ENCODE measurements around the gene PDE11A. TPM values are rescaled to one million over a fixed set of nuclear protein-coding genes. Genes with fewer than 3 reads are reported as not detected.

Gene PDE11A
- total RNA-seq, 1 experiment from 2014 or later: not detected

DNA sequence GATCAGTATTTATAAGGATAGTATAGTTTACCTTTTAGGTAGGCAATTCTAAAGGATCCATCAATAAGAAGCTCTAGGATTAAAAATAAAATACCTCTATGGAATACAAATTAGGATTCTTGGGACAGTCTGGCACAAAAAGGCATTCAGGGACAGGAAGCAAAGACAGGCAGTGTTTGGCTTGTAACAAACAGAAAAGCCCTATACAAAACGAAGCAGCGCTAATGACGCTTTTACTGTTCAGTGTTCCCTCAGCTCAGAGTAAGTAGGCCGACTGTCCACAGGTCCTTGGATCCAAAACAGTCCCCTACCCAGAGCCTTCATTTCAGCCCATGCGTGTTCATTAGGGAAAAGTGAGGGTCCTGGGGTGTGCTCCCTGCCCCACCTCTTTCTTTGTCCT is 443.7 kb downstream of the PDE11A start:
- no peak for DNase-seq (ENCODE audit: unreplicated experiment)
- H3K36me3 Mint-ChIP-seq (ENCODE audit: insufficient read depth, unreplicated experiment): no peaks in the 10 kb centered on the region
- intact Hi-C loops (cut with micrococcal nuclease): no loop called here
- H3K4me1 Mint-ChIP-seq (ENCODE audit: insufficient read depth, unreplicated experiment): no peaks in the 10 kb centered on the region
- H3K4me3 Mint-ChIP-seq (ENCODE audit: unreplicated experiment): no peak overlapping the region
- TF ChIP-seq, protein P1, sequence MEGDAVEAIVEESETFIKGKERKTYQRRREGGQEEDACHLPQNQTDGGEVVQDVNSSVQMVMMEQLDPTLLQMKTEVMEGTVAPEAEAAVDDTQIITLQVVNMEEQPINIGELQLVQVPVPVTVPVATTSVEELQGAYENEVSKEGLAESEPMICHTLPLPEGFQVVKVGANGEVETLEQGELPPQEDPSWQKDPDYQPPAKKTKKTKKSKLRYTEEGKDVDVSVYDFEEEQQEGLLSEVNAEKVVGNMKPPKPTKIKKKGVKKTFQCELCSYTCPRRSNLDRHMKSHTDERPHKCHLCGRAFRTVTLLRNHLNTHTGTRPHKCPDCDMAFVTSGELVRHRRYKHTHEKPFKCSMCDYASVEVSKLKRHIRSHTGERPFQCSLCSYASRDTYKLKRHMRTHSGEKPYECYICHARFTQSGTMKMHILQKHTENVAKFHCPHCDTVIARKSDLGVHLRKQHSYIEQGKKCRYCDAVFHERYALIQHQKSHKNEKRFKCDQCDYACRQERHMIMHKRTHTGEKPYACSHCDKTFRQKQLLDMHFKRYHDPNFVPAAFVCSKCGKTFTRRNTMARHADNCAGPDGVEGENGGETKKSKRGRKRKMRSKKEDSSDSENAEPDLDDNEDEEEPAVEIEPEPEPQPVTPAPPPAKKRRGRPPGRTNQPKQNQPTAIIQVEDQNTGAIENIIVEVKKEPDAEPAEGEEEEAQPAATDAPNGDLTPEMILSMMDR (IDR thresholded peaks at IDR 0.05; ENCODE audit: unreplicated experiment): no peak
- POLR2A ChIA-PET: no interaction called here
- no peaks in the 10 kb centered on the region for H3K9me3 Mint-ChIP-seq (ENCODE audit: unreplicated experiment)
- no TSS peak for BruUV-seq (replicated peaks)
- no peak overlapping the region for H3K27ac Mint-ChIP-seq (ENCODE audit: low read depth, unreplicated experiment)
- CTCF ChIA-PET: interaction anchor here (1.2 kb wide), 1 partner anchor 11 kb away, joined by 3 read pairs; no protein-coding TSS in a partner anchor
- peaks cover 24% of the 10 kb centered on the region for H3K27me3 Mint-ChIP-seq (ENCODE audit: insufficient read depth, unreplicated experiment)

- POLR2A ChIA-PET: interaction anchor here (0.6 kb wide), 1 partner anchor 46 kb away, joined by 3 read pairs; no protein-coding TSS in a partner anchor
- Mint-ChIP-seq H3K36me3 (ENCODE audit: insufficient read depth, unreplicated experiment) (no peaks in the 10 kb centered on the region), H3K27me3 (ENCODE audit: insufficient read depth, unreplicated experiment) (peaks cover 24% of the 10 kb centered on the region), H3K4me1 (ENCODE audit: insufficient read depth, unreplicated experiment) (no peaks in the 10 kb centered on the region), H3K4me3 (ENCODE audit: unreplicated experiment) (no peak overlapping the region), H3K9me3 (ENCODE audit: unreplicated experiment) (no peaks in the 10 kb centered on the region), H3K27ac (ENCODE audit: low read depth, unreplicated experiment) (no peak overlapping the region)
- no TSS peak for BruUV-seq (replicated peaks)
- TF ChIP-seq, protein P1 (IDR thresholded peaks at IDR 0.05; ENCODE audit: unreplicated experiment): no peak
- DNase-seq (ENCODE audit: unreplicated experiment): no peak
- intact Hi-C loops (cut with micrococcal nuclease): no loop called here
- CTCF ChIA-PET: interaction anchor here (0.6 to 1.4 kb wide), 4 partner anchors 11 to 679 kb away, joined by 3 to 4 read pairs (median 3); no protein-coding TSS in a partner anchor
Measured at GRCh38 chr2:177625744-177626650, 446.6 kb downstream of the PDE11A start.

DNA sequence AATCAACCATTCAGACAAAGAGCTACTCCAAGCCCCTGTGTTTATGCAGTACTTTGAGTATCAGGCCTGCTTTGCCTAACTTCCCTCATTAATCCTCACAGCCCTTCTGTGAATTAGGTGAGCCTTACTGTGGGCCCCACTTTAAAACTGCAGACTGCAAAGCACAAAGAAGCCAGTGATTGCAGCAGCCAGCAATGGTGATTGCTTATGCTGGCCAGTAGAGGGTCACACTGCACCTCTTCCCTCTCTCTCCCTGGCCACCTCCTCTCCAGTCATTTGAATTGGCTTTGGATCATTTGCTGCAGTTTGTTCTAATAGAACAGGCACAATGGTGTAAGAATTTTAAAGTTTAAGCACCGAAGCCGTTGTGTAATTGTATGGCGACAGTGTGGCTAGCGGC is 450.1 kb downstream of the PDE11A start:
- intact Hi-C loops (cut with micrococcal nuclease): no loop called here
- CTCF ChIA-PET: interaction anchor here (0.5 kb wide), 1 partner anchor 133 kb away, joined by 3 read pairs; no protein-coding TSS in a partner anchor
- POLR2A ChIA-PET: no interaction called here
- Mint-ChIP-seq H3K36me3 (ENCODE audit: insufficient read depth, unreplicated experiment) (no peaks in the 10 kb centered on the region), H3K27ac (ENCODE audit: low read depth, unreplicated experiment) (no peak overlapping the region), H3K9me3 (ENCODE audit: unreplicated experiment) (no peaks in the 10 kb centered on the region), H3K4me1 (ENCODE audit: insufficient read depth, unreplicated experiment) (no peaks in the 10 kb centered on the region), H3K27me3 (ENCODE audit: insufficient read depth, unreplicated experiment) (peaks cover 9% of the 10 kb centered on the region), H3K4me3 (ENCODE audit: unreplicated experiment) (no peak overlapping the region)
- TF ChIP-seq, protein P1 (IDR thresholded peaks at IDR 0.05; ENCODE audit: unreplicated experiment): no peak
- DNase-seq (ENCODE audit: unreplicated experiment): no peak
- no TSS peak for BruUV-seq (replicated peaks)

GRCh38 chr2:177619986-177620385 is 452.6 kb downstream of the PDE11A start:
- no peak overlapping the region for H3K4me3 Mint-ChIP-seq (ENCODE audit: unreplicated experiment)
- DNase-seq (ENCODE audit: unreplicated experiment): no peak
- ChIA-PET POLR2A (no interaction called here), CTCF (no interaction called here)
- H3K36me3 Mint-ChIP-seq (ENCODE audit: insufficient read depth, unreplicated experiment): no peaks in the 10 kb centered on the region
- H3K9me3 Mint-ChIP-seq (ENCODE audit: unreplicated experiment): no peaks in the 10 kb centered on the region
- no TSS peak for BruUV-seq (replicated peaks)
- no peaks in the 10 kb centered on the region for H3K27me3 Mint-ChIP-seq (ENCODE audit: insufficient read depth, unreplicated experiment)
- intact Hi-C loops (cut with micrococcal nuclease): loop anchor here (5.0 kb wide), 1 partner anchor 72 kb away; no protein-coding TSS in a partner anchor
- TF ChIP-seq, protein P1 (IDR thresholded peaks at IDR 0.05; ENCODE audit: unreplicated experiment): no peak
- peaks cover 6% of the 10 kb centered on the region for H3K4me1 Mint-ChIP-seq (ENCODE audit: insufficient read depth, unreplicated experiment)
- H3K27ac Mint-ChIP-seq (ENCODE audit: low read depth, unreplicated experiment): no peak overlapping the region

Measured in MCF 10A (cell line).